HG02571 (cell line): ENCODE measurements around the gene SIRT3.
"Not testable (repeated sequence)": the region's sequence is repeated elsewhere in the genome, so short reads cannot be mapped to it uniquely, and the experiment has no call there.

ENCODE experiments used
- ATAC-seq: cut with Tn5 transposase; IDR thresholded peaks from one replicate; pipeline ENCODE4 v1.9.1; 2021; ENCODE audit warnings: mild to moderate bottlenecking, moderate library complexity; ENCODE audit not compliant: unreplicated experiment

SIRT3 gene

GRCh38 chr11:204587-205109, 31.5 kb downstream of the SIRT3 start:
- ATAC-seq = no peak

- ATAC-seq = no peak
Observed at GRCh38 chr11:203945-204586, 32.1 kb downstream of the SIRT3 start.

DNA sequence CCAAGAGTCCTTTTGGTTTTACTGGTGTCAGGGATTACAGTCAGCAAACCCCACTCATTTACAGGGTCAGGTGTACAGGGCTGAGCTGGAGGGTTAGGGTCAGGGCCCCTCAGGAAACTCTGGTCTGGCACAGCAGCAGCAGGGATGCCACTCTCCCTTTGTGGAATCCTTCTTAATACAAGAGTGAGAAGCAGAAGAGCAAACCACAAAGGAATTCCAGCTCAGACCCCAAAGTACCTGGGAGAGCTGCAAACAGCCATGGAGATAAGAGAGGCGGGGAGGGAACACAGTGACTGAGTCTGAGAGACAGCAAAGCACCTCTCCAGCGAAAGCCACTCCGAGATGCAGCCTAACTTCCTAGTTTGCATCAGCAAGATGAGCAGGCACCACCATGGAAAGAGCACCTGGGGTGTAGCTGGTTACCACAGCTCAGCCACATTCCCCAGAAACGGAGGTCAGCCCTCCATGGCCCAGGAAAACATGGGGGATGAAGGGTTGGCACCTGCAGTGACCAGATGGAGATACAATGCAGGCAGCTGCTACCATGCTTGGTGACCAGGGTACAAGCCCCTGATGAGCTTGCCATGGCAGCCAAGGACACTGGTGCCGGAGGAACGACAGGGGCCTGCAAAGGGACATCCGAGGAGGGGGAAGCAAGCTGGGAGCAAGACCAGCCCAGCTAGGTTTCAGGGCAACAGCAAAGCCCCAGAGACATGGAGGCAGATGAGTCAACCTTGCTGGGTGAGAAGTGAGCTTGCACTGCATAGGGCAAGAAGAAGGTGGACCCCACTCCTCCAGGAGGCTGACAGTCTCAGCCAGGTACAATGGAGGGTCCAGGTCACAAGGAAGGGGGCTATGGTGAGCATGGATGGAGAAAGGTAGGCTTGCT, 32.8 kb downstream of the SIRT3 start:
- ATAC-seq = no peak

DNA sequence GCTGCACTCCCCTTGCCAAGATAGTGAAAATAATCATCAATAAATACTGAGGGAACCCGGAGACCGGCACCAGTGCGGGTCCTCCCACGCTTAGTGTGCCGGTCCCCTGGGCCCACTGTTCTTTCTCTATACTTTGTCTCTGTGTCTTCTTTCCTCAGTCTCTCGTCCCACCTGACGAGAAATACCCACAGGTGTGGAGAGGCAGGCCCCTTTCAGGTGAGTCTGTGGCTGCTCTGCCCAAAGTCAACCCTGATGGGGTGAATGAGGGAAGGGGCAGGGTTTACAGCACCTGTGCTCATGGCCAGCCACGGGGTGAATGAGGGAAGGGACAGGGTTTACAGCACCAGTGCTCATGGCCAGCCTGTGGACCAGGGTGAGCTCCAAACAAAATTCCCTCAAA, 33.7 kb downstream of the SIRT3 start:
- no peak for ATAC-seq

- ATAC-seq = no peak
Observed at GRCh38 chr11:201966-202365, 34.2 kb downstream of the SIRT3 start.

GRCh38 chr11:200224-201003, 35.7 kb downstream of the SIRT3 start:
- no peak for ATAC-seq

GRCh38 chr11:199782-200181, 36.4 kb downstream of the SIRT3 start:
- no peak for ATAC-seq

DNA sequence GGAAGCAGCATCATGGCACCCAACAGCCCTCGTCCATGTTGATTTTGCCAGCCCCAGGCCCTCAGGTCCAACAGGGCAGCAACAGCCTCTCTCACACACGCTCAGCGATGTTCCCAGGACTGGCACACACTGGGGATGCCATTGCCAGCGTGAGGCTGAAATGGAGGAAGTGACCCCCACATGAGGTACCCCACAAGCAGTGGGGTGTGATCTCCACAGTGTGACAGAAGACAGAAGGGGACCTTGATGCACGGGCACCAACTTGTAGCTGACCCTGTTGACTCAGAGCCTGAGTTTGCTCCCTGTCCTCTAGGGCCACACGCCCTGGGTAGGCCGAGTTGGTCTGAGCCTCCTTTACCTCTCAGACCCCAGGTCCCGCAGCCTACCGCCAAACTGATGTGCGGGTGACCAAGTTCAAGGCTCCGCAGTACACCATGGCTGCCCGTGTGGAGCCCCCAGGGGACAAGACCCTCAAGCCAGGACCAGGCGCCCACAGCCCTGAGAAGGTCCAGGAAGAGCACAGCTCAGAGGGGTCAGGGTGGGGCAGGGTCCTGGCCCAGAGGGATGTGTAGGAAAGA, 37.0 kb downstream of the SIRT3 start:
- ATAC-seq = no peak

DNA sequence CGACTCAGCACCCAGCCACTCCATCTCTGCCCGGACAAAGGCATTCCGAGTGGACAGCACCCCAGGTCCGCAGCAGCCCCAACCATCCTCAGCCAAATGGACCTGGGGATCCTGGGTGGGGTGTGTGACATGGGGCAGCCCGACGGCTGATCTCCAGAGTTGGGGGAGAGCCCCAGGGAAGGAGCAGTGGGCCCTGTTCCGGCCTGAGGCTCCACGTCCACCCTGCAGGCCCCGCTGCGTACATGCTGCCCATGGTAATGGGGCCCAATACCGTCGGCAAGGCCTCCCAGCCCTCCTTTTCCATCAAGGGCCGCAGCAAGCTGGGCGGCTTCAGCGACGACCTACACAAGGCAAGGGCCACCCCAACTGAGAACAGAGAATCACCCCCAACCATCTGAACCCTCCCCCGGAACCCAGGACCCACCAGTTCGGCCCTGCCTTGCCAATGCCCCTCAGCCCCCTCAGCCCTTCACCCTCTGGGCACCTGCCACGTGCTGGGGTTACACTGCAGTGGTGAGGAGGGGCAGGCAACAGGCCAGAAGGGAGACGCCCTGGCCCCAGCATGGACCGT, 37.8 kb downstream of the SIRT3 start:
- no peak for ATAC-seq

- ATAC-seq = no peak
Observed at GRCh38 chr11:197741-198235, 38.4 kb downstream of the SIRT3 start.

GRCh38 chr11:196786-197731, 39.1 kb downstream of the SIRT3 start:
- ATAC-seq = no peak

- not testable (repeated sequence) for ATAC-seq
Observed at GRCh38 chr11:193481-193880, 42.7 kb downstream of the SIRT3 start.

GRCh38 chr11:192674-193128, 43.4 kb downstream of the SIRT3 start, which contains the start of gene SCGB1C1:
Gene SCGB1C1 (plus strand): TSS chr11:193078. CDS start chr11:193100, 22 bp downstream.
- ATAC-seq = not testable (repeated sequence)

DNA sequence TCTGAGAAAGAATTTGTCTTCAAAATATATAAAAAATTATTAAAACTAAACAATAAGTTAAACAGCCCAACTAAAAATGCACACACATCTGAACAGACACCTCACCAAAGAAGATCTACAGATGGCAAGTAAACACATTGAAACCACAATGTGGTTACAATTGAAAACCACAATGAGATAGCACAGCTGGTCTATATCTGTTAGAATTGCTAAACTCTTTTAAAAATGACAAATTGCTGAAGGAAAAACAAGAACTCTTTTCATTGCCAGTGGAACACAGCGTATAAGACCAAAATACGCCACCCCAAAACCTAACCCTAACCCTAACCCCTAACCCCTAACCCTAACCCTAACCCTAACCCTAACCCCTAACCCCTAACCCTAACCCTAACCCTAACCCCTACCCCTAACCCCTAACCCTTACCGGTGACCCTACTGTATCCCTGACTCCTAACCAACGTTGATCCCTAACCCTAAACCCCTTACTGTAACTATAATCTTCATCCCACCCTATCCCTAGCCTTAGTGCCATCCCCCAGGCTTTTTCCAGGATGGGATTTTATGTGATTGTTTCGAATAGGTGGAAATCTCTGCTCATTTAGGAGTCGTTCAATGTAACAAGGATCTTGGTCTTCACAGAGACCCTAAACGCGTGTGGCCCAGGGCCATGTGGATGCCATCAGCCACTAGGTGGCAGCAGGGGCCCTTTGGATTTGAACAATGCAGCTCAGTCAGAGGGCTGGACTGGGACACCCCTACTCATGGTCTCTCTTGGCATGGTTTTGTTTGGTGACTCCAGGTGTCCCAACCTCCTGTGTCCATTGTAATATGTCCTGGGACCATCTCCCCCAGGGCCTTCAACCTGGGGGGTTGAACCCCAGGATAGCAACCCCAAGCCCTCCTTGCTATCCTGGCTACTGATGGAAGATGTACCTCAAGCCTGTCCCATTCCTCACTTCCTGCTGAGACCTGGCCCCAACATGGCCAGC, 44.4 kb downstream of the SIRT3 start:
- ATAC-seq = not testable (repeated sequence)

GRCh38 chr11:190546-190945, 45.6 kb downstream of the SIRT3 start:
- not testable (repeated sequence) for ATAC-seq

DNA sequence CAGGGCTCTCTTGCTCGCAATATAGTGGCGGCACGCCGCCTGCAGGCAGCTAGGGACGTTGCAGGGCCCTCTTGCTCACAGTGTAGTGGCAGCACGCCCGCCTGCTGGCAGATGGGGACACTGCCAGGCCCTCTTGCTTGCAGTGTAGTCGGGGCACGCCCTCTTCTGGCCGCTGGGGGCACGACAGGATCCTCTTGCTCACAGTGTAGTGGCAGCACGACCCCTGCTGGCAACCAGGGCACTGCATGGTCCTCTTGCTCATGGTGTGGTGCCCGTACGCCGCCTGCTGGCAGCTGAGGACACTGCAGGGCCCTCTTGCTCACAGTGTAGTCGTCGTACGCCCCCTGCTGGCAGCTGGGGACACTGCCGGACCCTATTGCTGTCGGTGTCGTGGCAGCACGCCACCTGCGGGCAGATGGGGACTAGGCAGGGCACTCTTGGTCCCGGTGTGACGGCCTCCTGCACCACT, 46.3 kb downstream of the SIRT3 start:
- not testable (repeated sequence) for ATAC-seq

GRCh38 chr11:189200-189783, 46.9 kb downstream of the SIRT3 start:
- not testable (repeated sequence) for ATAC-seq
